ENCODE data around the gene TCERG1L. TPM values are rescaled to one million over a fixed set of nuclear protein-coding genes. Genes with fewer than 3 reads are reported as not detected.

TCERG1L gene
- polyA plus RNA-seq, 3 donors: not detected

DNA sequence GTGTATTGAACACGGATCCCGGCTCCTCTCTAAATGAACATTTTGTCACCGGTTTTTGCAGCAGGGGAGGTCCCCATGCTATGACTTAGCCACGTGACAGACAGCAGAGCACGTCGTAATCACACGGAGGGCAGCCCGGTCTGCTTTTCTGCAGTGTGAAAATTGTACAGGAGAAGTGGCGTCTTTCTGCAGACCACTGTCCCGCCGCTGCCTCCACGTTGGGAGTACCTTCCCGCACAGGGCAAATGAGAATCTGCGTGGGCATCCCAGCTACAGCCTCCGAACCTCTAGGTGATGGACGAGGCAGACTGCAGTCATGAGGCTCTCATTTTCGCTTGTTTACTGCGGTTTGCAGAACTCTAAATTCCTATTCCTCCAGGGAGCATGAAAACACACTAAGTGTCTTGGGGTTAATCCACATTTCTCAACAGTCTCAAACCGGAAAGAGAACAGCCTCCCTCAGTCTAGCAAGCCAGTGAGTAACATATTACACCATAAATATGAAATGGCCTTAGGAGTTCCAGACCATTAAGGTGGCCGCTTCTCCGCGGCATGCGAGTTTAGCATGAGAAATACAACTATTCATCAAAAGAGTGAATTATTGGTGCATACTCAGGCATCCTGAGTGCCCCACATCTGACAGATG is 89.8 kb downstream of the TCERG1L start:
- Histone ChIP-seq H3K9me3 (replicated peaks in 1 of 2; ENCODE audit: control insufficient read depth in 1 of 2, insufficient read depth in 1 of 2, low read length in 2 of 2) (no peaks in the 10 kb centered on the region), H4K20me1 (ENCODE audit: insufficient read depth, low read length) (no peaks in the 10 kb centered on the region), H3K4me2 (replicated peaks; ENCODE audit: extremely low read depth, low read length, poor library complexity, severe bottlenecking) (no peak overlapping the region), H3K9ac (ENCODE audit: insufficient read depth, low read length, poor library complexity, severe bottlenecking) (no peak overlapping the region), H3K4me1 (ENCODE audit: control insufficient read depth in 1 of 2, insufficient read depth in 2 of 2, low read length in 2 of 2) (no peaks in the 10 kb centered on the region), H3K79me2 (ENCODE audit: insufficient read depth, low read length) (no peaks in the 10 kb centered on the region), H3K4me3 (replicated peaks in 1 of 3; ENCODE audit: low read depth in 2 of 3, low read length in 3 of 3) (no peak overlapping the region), H3K36me3 (replicated peaks in 1 of 2; ENCODE audit: control insufficient read depth in 1 of 2, insufficient read depth in 2 of 2, low read length in 2 of 2) (no peaks in the 10 kb centered on the region), H3K27ac (ENCODE audit: low read depth in 1 of 2, low read length in 2 of 2) (no peak overlapping the region), H2AFZ (ENCODE audit: insufficient read depth, low read depth, low read length, poor library complexity, severe bottlenecking) (no peak overlapping the region), H3K27me3 (ENCODE audit: control insufficient read depth in 2 of 2, insufficient read depth in 2 of 2, low read length in 2 of 2) (no peaks in the 10 kb centered on the region)
- no peaks in the 10 kb centered on the region for H3K36me3 Mint-ChIP-seq
- H3K4me1 Mint-ChIP-seq: no peaks in the 10 kb centered on the region
- H3K27ac Mint-ChIP-seq: no peak overlapping the region
- intact Hi-C loops (cut with micrococcal nuclease): no loop called here
- H3K9me3 Mint-ChIP-seq: peaks cover 0 to 2% (median 0%) of the 10 kb centered on the region in 7 donors
- 91% methylated on average over 22 of the region's 23 CpGs for WGBS (ENCODE audit: insufficient coverage)
- H3K27me3 Mint-ChIP-seq (ENCODE audit: low read depth in 3 of 3): peaks cover 0 to 13% (median 2%) of the 10 kb centered on the region in 3 donors
- no peak for DNase-seq
- H3K4me3 Mint-ChIP-seq: no peak overlapping the region
- TF ChIP-seq, protein P1, sequence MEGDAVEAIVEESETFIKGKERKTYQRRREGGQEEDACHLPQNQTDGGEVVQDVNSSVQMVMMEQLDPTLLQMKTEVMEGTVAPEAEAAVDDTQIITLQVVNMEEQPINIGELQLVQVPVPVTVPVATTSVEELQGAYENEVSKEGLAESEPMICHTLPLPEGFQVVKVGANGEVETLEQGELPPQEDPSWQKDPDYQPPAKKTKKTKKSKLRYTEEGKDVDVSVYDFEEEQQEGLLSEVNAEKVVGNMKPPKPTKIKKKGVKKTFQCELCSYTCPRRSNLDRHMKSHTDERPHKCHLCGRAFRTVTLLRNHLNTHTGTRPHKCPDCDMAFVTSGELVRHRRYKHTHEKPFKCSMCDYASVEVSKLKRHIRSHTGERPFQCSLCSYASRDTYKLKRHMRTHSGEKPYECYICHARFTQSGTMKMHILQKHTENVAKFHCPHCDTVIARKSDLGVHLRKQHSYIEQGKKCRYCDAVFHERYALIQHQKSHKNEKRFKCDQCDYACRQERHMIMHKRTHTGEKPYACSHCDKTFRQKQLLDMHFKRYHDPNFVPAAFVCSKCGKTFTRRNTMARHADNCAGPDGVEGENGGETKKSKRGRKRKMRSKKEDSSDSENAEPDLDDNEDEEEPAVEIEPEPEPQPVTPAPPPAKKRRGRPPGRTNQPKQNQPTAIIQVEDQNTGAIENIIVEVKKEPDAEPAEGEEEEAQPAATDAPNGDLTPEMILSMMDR (IDR thresholded peaks at IDR 0.05): no peak

DNA sequence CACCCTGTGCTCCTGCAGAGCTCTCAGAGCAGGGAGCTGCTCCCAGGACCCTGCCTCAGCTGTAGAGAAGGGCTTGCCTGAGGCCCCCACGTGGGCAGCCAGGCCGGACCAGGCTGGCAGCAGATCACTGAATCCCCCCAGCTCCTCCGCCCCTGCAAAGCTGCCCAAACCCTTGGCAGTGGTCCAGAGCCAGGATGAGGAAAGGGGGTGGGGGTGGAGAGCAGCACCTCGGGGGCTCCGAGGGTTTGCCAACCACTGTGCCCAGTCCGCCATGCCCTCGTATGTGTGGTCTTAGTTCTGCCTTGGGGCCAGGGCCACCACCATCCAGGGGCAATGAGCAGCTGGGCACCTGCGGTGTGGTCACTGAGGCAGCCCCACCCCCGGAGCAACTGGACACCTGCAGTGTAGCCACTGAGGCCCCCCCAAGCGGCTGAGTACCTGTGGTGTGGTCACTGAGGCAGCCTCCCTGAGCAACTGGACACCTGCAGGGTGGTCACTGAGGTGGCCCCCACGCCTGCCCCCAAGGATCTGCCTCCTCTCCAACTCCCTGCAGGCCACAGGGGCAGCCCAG is 90.8 kb downstream of the TCERG1L start:
- TF ChIP-seq, protein P1 (IDR thresholded peaks at IDR 0.05): no peak
- peaks cover 0 to 13% (median 3%) of the 10 kb centered on the region in 3 donors for H3K27me3 Mint-ChIP-seq (ENCODE audit: low read depth in 3 of 3)
- intact Hi-C loops (cut with micrococcal nuclease): no loop called here
- no peak overlapping the region for H3K4me3 Mint-ChIP-seq
- H3K4me3 ChIP-seq (replicated peaks in 1 of 3; ENCODE audit: low read depth in 2 of 3, low read length in 3 of 3): no peak overlapping the region
- peaks cover 0 to 2% (median 0%) of the 10 kb centered on the region in 7 donors for H3K9me3 Mint-ChIP-seq
- 88% methylated on average over 10 of the region's 11 CpGs for WGBS (ENCODE audit: insufficient coverage)
- H3K27ac ChIP-seq (ENCODE audit: low read depth in 1 of 2, low read length in 2 of 2): no peak overlapping the region
- no peak for DNase-seq
- H3K36me3 ChIP-seq (replicated peaks in 1 of 2; ENCODE audit: control insufficient read depth in 1 of 2, insufficient read depth in 2 of 2, low read length in 2 of 2): no peaks in the 10 kb centered on the region
- no peaks in the 10 kb centered on the region for H4K20me1 ChIP-seq (ENCODE audit: insufficient read depth, low read length)
- H3K4me1 ChIP-seq (ENCODE audit: control insufficient read depth in 1 of 2, insufficient read depth in 2 of 2, low read length in 2 of 2): no peaks in the 10 kb centered on the region
- H3K79me2 ChIP-seq (ENCODE audit: insufficient read depth, low read length): no peaks in the 10 kb centered on the region
- no peaks in the 10 kb centered on the region for H3K27me3 ChIP-seq (ENCODE audit: control insufficient read depth in 2 of 2, insufficient read depth in 2 of 2, low read length in 2 of 2)
- no peak overlapping the region for H3K9ac ChIP-seq (ENCODE audit: insufficient read depth, low read length, poor library complexity, severe bottlenecking)
- H3K4me2 ChIP-seq (replicated peaks; ENCODE audit: extremely low read depth, low read length, poor library complexity, severe bottlenecking): no peak overlapping the region
- no peaks in the 10 kb centered on the region for H3K36me3 Mint-ChIP-seq
- no peak overlapping the region for H3K27ac Mint-ChIP-seq
- H3K9me3 ChIP-seq (replicated peaks in 1 of 2; ENCODE audit: control insufficient read depth in 1 of 2, insufficient read depth in 1 of 2, low read length in 2 of 2): no peaks in the 10 kb centered on the region
- H3K4me1 Mint-ChIP-seq: no peaks in the 10 kb centered on the region
- no peak overlapping the region for H2AFZ ChIP-seq (ENCODE audit: insufficient read depth, low read depth, low read length, poor library complexity, severe bottlenecking)
